HFFc6 (cell line): Measurements from ENCODE around the gene TECPR2. TPM values are rescaled to one million over a fixed set of nuclear protein-coding genes. Genes with fewer than 3 reads are reported as not detected.
A peak's percentile ranks its signal among the peaks of the same experiment; 100 is the strongest.

Experiments
- DNase-seq: peaks from one replicate; pipeline ENCODE4 v3.0.0-alpha.2; 2018
- H3K27ac Mint-ChIP-seq: 2 replicates; pipeline ENCODE4 v1.8.0; 2020; ENCODE audit warnings: mild to moderate bottlenecking, mixed read lengths
- H3K27me3 Mint-ChIP-seq: 2 replicates; pipeline ENCODE4 v1.8.0; 2021; ENCODE audit warnings: mild to moderate bottlenecking, moderate library complexity, mixed read lengths; ENCODE audit not compliant: insufficient read depth
- H3K36me3 Mint-ChIP-seq: 2 replicates; pipeline ENCODE4 v1.8.0; 2021; ENCODE audit warnings: low read depth, mixed read lengths
- H3K4me1 Mint-ChIP-seq: 2 replicates; pipeline ENCODE4 v1.8.0; 2020; ENCODE audit warnings: low read depth, mixed read lengths
- H3K4me3 Mint-ChIP-seq: 2 replicates; pipeline ENCODE4 v1.8.0; 2020; ENCODE audit warnings: mild to moderate bottlenecking, moderate library complexity, mixed read lengths
- H3K9me3 Mint-ChIP-seq: 2 replicates; pipeline ENCODE4 v1.8.0; 2020; ENCODE audit warnings: mild to moderate bottlenecking, mixed read lengths
- CTCF ChIP-seq: fragments of 200-600 bp; sonication (generic); IDR thresholded peaks from 2 replicates; pipeline ENCODE4 v1.5.0; 2021; ENCODE audit warnings: antibody characterized with exemption, mild to moderate bottlenecking
- total RNA-seq, 6 experiments: library from RNA; stranded (reverse); fragmentation: NEBNext Ultra II Directional; extraction: Animal tissue kit (Norgen Biotek cat#: 25700); gene quantifications; 2 replicates in 1 of 6; 3 replicates in 5 of 6; pipeline ENCODE4 v1.2.3, GENCODE V29; 2021

The TECPR2 gene
- total RNA-seq, 6 experiments from 2014 or later = 22.0 to 29.6 (median 26.4) TPM

GRCh38 chr14:102378830-102379229 is 16.1 kb downstream of the TECPR2 start:
- no peaks in the 10 kb centered on the region for H3K9me3 Mint-ChIP-seq
- H3K27ac Mint-ChIP-seq = no peak overlapping the region
- peaks cover 15% of the 10 kb centered on the region for H3K4me1 Mint-ChIP-seq
- no peaks in the 10 kb centered on the region; the same call in 1 of the 2 replicates for H3K36me3 Mint-ChIP-seq
- H3K27me3 Mint-ChIP-seq = no peaks in the 10 kb centered on the region; the same call in 1 of the 2 replicates
- no peak for TF ChIP-seq CTCF
- no peak overlapping the region for H3K4me3 Mint-ChIP-seq
- DNase-seq = no peak

GRCh38 chr14:102387086-102387485 is 24.3 kb downstream of the TECPR2 start:
- H3K4me3 Mint-ChIP-seq = no peak overlapping the region
- H3K27me3 Mint-ChIP-seq = no peaks in the 10 kb centered on the region; the same call in 1 of the 2 replicates
- H3K4me1 Mint-ChIP-seq = peaks cover 20% of the 10 kb centered on the region
- DNase-seq = no peak
- peaks cover 15% of the 10 kb centered on the region for H3K36me3 Mint-ChIP-seq
- H3K9me3 Mint-ChIP-seq = peaks cover 1% of the 10 kb centered on the region; the same call in 1 of the 2 replicates
- H3K27ac Mint-ChIP-seq = no peak overlapping the region
- no peak for TF ChIP-seq CTCF

GRCh38 chr14:102389246-102389645 is 26.5 kb downstream of the TECPR2 start:
- Mint-ChIP-seq H3K9me3 (peaks cover 5% of the 10 kb centered on the region; the same call in 1 of the 2 replicates), H3K4me1 (peaks cover 33% of the 10 kb centered on the region), H3K4me3 (no peak overlapping the region), H3K27ac (peak overlapping the region; percentile 1; the same call in 1 of the 2 replicates), H3K27me3 (no peaks in the 10 kb centered on the region; the same call in 1 of the 2 replicates), H3K36me3 (peaks cover 19% of the 10 kb centered on the region)
- no peak for TF ChIP-seq CTCF
- no peak for DNase-seq

DNA sequence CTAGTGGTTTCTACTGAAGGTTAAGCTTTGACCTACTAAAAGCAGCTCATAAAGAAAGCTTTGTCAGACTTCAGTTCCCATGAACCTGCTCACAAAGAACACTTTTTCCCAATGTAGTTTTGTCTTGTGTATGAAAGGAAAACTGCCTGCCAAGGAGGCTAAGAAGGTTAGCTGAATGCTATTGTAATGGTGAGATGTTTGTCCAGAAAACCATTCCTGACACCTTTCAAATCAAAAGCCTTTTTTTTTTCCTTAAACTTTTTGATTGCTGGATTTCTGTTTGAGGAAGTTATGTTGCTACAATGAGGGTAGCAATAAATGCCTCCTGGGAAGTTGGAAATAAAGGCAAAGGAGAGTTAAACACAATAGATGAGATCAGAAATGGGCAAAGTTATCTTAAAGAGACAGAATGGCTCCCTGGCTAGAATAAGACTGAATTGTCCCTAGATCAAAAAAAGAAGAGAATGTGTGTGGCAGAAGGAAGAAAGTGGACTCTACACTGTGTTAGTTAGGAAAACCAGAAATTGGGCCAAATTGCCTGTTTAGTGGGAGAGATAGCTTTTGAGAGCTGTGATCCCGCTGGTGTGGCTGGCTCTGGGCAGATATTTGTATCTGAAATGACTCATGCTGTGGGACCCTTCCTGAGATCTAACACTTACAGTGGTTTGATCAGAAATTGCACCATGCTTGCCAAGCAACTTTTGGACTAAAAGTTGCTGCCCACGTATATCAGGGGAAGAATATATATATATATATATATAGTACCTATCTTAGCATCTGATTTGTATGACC is 27.5 kb downstream of the TECPR2 start:
- Mint-ChIP-seq H3K4me1 (peaks cover 33% of the 10 kb centered on the region), H3K4me3 (no peak overlapping the region), H3K36me3 (peaks cover 24% of the 10 kb centered on the region), H3K27me3 (no peaks in the 10 kb centered on the region; the same call in 1 of the 2 replicates), H3K27ac (peak overlapping the region; percentile 27), H3K9me3 (peaks cover 5% of the 10 kb centered on the region; the same call in 1 of the 2 replicates)
- DNase-seq = no peak
- TF ChIP-seq CTCF = no peak

DNA sequence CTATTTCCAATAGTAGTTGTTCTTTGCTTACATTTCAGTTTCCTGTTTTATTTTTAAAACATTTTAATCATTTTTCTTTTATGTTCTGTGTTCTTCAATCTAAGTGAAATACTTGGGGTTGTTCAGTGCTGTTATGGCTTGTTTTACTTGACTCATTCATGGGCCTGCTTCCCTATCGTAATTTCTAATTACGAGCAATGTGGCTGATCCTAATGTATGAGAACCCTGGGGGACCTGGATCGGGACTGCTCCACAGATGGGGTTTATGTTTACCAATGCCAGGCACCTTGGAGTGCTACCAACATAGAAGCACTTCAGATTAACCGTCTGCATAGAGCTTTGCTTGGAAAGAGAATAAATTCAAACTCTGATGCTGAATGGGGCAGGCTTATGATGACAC is 29.8 kb downstream of the TECPR2 start:
- peak overlapping the region; percentile 52 for H3K27ac Mint-ChIP-seq
- peak; percentile 11 for DNase-seq

More for the DNA sequence above, 29.8 kb downstream of the TECPR2 start:
- no peaks in the 10 kb centered on the region; the same call in 1 of the 2 replicates for H3K27me3 Mint-ChIP-seq
- H3K9me3 Mint-ChIP-seq = peaks cover 8% of the 10 kb centered on the region
- peaks cover 34% of the 10 kb centered on the region for H3K36me3 Mint-ChIP-seq
- peak overlapping the region; percentile 47 for H3K4me3 Mint-ChIP-seq
- H3K4me1 Mint-ChIP-seq = peaks cover 33% of the 10 kb centered on the region
- no peak for TF ChIP-seq CTCF
